ENCODE results near the gene TMEM255B. TPM values are rescaled to one million over a fixed set of nuclear protein-coding genes. Genes with fewer than 3 reads are reported as not detected.
"Not testable (repeated sequence)": the region's sequence is repeated elsewhere in the genome, so short reads cannot be mapped to it uniquely, and the experiment has no call there.

The TMEM255B gene
- polyA plus RNA-seq, 3 donors = 5.1 to 7.5 (median 5.9) TPM

GRCh38 chr13:113751491-113751890 is 7.5 kb upstream of the TMEM255B start:
- intact Hi-C loops (cut with micrococcal nuclease) = no loop called here
- Histone ChIP-seq H3K36me3 (replicated peaks in 1 of 2; ENCODE audit: control insufficient read depth in 1 of 2, insufficient read depth in 2 of 2, low read length in 2 of 2) (no peaks in the 10 kb centered on the region), H3K27me3 (ENCODE audit: control insufficient read depth in 2 of 2, insufficient read depth in 2 of 2, low read length in 2 of 2) (no peaks in the 10 kb centered on the region), H3K9me3 (replicated peaks in 1 of 2; ENCODE audit: control insufficient read depth in 1 of 2, insufficient read depth in 1 of 2, low read length in 2 of 2) (peaks cover 8 to 15% of the 10 kb centered on the region in 2 donors), H2AFZ (ENCODE audit: insufficient read depth, low read depth, low read length, poor library complexity, severe bottlenecking) (no peak overlapping the region), H3K4me1 (ENCODE audit: control insufficient read depth in 1 of 2, insufficient read depth in 2 of 2, low read length in 2 of 2) (peaks cover 0 to 2% of the 10 kb centered on the region in 2 donors), H3K4me3 (replicated peaks in 1 of 3; ENCODE audit: low read depth in 2 of 3, low read length in 3 of 3) (no peak overlapping the region), H3K4me2 (replicated peaks; ENCODE audit: extremely low read depth, low read length, poor library complexity, severe bottlenecking) (no peak overlapping the region), H3K9ac (ENCODE audit: insufficient read depth, low read length, poor library complexity, severe bottlenecking) (no peak overlapping the region), H4K20me1 (ENCODE audit: insufficient read depth, low read length) (no peaks in the 10 kb centered on the region), H3K79me2 (ENCODE audit: insufficient read depth, low read length) (no peaks in the 10 kb centered on the region), H3K27ac (ENCODE audit: low read depth in 1 of 2, low read length in 2 of 2) (no peak overlapping the region)
- no peak for DNase-seq
- H3K4me1 Mint-ChIP-seq = peaks cover under 1% of the 10 kb centered on the region
- H3K9me3 Mint-ChIP-seq = peaks cover 0 to 17% (median 7%) of the 10 kb centered on the region in 7 donors
- peaks cover 3 to 25% (median 13%) of the 10 kb centered on the region in 3 donors for H3K27me3 Mint-ChIP-seq (ENCODE audit: low read depth in 3 of 3)
- 97% methylated on average over 19 of the region's 19 CpGs for WGBS (ENCODE audit: insufficient coverage)
- H3K36me3 Mint-ChIP-seq = no peaks in the 10 kb centered on the region
- no peak for TF ChIP-seq CTCF (IDR thresholded peaks at IDR 0.05)
- peak overlapping the region in 1 of 7 donors; percentile 42 for H3K27ac Mint-ChIP-seq
- no peak overlapping the region for H3K4me3 Mint-ChIP-seq

- H3K27me3 ChIP-seq (ENCODE audit: control insufficient read depth in 2 of 2, insufficient read depth in 2 of 2, low read length in 2 of 2); intact Hi-C loops (cut with micrococcal nuclease); H3K4me3 ChIP-seq (replicated peaks in 1 of 3; ENCODE audit: low read depth in 2 of 3, low read length in 3 of 3); H2AFZ ChIP-seq (ENCODE audit: insufficient read depth, low read depth, low read length, poor library complexity, severe bottlenecking); H4K20me1 ChIP-seq (ENCODE audit: insufficient read depth, low read length); H3K4me2 ChIP-seq (replicated peaks; ENCODE audit: extremely low read depth, low read length, poor library complexity, severe bottlenecking); H3K27ac ChIP-seq (ENCODE audit: low read depth in 1 of 2, low read length in 2 of 2); H3K9ac ChIP-seq (ENCODE audit: insufficient read depth, low read length, poor library complexity, severe bottlenecking); H3K79me2 ChIP-seq (ENCODE audit: insufficient read depth, low read length); H3K36me3 Mint-ChIP-seq; H3K4me1 ChIP-seq (ENCODE audit: control insufficient read depth in 1 of 2, insufficient read depth in 2 of 2, low read length in 2 of 2); H3K36me3 ChIP-seq (replicated peaks in 1 of 2; ENCODE audit: control insufficient read depth in 1 of 2, insufficient read depth in 2 of 2, low read length in 2 of 2); DNase-seq; H3K4me3 Mint-ChIP-seq; H3K27ac Mint-ChIP-seq; H3K4me1 Mint-ChIP-seq: not testable (repeated sequence)
- Mint-ChIP-seq H3K9me3 (peaks cover 0 to 17% (median 9%) of the 10 kb centered on the region in 7 donors), H3K27me3 (ENCODE audit: low read depth in 3 of 3) (peaks cover 3 to 28% (median 13%) of the 10 kb centered on the region in 3 donors)
- 99% methylated on average over 26 of the region's 78 CpGs for WGBS (ENCODE audit: insufficient coverage)
- peaks cover 8 to 15% of the 10 kb centered on the region in 2 donors for H3K9me3 ChIP-seq (replicated peaks in 1 of 2; ENCODE audit: control insufficient read depth in 1 of 2, insufficient read depth in 1 of 2, low read length in 2 of 2)
Observed at GRCh38 chr13:113752211-113752986, 6.6 kb upstream of the TMEM255B start.

Measured in CD14-positive monocyte (primary cell).